NOMO-1 (cell line): ENCODE measurements around the gene PCDH17.
A peak's percentile ranks its signal among the peaks of the same experiment; 100 is the strongest.

Experiments used
- DNase-seq, 2 experiments: peaks; one replicate each; lab custom pipeline; 2025; ENCODE audit not compliant: unreplicated experiment in 2 of 2; lab: John Stamatoyannopoulos, UW

PCDH17 gene

DNA sequence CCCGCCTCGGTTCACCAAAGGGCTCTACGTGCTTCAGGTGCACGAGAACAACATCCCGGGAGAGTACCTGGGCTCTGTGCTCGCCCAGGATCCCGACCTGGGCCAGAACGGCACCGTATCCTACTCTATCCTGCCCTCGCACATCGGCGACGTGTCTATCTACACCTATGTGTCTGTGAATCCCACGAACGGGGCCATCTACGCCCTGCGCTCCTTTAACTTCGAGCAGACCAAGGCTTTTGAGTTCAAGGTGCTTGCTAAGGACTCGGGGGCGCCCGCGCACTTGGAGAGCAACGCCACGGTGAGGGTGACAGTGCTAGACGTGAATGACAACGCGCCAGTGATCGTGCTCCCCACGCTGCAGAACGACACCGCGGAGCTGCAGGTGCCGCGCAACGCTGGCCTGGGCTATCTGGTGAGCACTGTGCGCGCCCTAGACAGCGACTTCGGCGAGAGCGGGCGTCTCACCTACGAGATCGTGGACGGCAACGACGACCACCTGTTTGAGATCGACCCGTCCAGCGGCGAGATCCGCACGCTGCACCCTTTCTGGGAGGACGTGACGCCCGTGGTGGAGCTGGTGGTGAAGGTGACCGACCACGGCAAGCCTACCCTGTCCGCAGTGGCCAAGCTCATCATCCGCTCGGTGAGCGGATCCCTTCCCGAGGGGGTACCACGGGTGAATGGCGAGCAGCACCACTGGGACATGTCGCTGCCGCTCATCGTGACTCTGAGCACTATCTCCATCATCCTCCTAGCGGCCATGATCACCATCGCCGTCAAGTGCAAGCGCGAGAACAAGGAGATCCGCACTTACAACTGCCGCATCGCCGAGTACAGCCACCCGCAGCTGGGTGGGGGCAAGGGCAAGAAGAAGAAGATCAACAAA, 2.6 kb downstream of the PCDH17 start:
- no peak for DNase-seq

- DNase-seq, result no peak
Observed at GRCh38 chr13:57634839-57635165, 3.3 kb downstream of the PCDH17 start.

DNA sequence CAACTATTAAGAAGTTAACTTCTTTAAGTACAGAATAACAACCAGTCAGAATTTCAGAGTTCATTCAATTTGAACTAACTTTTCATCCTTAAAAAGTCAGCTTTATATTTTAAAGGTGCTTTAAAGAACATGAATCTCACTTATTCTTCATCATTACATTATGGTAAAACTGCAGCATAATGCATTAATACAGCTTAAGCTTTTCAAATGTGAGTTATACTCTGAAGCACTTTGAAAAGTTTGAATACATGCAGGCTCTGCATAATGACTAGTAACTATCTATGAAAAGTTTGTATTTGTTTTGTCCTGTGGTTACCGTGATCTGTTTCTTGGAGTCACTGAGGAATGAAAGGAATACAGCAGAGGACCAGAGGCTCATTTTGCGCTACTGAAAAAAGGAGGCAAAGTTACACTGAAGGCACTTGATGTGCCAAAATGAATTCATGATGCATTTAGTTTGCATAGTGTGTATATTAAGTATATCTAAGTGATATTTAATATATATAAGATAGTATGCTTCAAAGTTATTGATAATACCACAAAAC, 4.1 kb downstream of the PCDH17 start:
- DNase-seq, result no peak

DNA sequence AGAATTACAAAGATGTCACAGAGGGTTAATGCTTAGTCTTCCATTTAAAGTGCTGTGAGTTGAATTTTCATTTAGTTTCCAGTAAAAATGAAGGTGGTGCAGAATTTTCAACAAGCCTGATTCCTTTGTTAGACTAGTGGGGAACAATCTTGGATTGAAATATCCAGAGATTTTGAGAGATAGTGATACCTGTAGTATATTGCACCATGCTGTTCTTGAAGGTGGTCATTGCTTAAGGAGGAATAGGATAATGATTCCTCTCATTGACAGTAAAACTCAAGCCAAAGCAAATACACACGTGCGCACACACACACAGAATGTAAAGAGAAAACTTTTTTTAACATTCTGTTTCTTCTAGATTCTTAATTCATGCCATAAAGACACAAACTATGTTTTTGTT, 5.3 kb downstream of the PCDH17 start:
- DNase-seq, result no peak

GRCh38 chr13:57637515-57637914, 6.0 kb downstream of the PCDH17 start:
- no peak for DNase-seq

GRCh38 chr13:57638186-57638890, 6.8 kb downstream of the PCDH17 start:
- DNase-seq, result no peak

- DNase-seq, result peak in 1 of 2 experiments; percentile 3
Observed at GRCh38 chr13:57640607-57641006, 9.1 kb downstream of the PCDH17 start.

DNA sequence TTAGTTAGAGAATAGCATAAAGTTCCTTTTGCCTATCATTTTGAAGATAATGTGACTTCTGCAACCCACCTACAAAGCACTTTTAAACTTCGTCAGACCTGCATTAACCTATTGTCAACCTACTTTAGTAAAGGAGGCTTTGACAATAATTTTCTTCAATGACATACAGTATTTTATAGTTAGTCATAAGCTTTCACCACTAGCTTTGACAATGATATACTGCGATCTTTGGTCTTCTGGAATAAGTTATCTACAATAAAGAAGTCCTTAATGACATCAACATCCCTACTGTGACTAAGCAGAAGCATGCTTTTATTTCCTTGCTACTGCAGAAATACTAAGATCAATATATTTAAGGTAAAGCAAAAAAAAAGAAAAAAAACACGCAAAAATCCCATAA, 9.5 kb downstream of the PCDH17 start:
- no peak for DNase-seq

- DNase-seq, result no peak
Observed at GRCh38 chr13:57644106-57644505, 12.6 kb downstream of the PCDH17 start.

- DNase-seq, result no peak
Observed at GRCh38 chr13:57653229-57653989, 21.9 kb downstream of the PCDH17 start.

GRCh38 chr13:57665481-57665880, 33.9 kb downstream of the PCDH17 start:
- DNase-seq, result no peak

DNA sequence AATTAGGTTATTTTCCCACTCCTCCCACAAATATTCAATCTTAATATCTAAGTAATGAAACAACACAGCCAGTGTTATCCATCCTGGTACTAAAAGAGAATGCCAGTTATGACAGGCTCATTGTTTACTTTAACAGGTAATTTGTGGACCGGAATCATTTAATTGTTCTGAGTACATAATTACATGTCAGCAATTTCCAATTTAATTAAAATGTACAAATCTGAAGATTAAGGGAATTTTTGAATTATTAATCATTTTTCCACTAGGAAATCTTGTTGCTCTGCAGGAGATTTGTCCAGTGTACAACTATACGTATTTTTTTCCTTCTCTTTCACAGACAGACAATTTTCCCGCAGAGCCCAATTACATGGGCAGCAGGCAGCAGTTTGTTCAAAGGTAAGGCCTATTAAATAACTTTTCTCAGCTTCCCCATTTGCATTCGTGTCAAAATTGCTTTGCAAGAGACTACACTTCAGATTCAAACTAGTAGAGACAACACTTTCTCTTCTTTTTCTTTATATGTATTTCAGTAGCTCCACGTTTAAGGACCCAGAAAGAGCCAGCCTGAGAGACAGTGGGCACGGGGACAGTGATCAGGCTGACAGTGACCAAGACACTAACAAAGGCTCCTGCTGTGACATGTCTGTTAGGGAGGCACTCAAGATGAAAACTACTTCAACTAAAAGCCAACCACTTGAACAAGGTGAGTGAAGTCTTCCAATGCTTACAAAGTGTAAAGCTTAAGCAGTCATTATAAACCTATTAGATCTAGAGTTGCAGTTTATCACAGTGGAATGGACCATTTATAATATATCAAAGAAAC, 34.8 kb downstream of the PCDH17 start:
- no peak for DNase-seq

DNA sequence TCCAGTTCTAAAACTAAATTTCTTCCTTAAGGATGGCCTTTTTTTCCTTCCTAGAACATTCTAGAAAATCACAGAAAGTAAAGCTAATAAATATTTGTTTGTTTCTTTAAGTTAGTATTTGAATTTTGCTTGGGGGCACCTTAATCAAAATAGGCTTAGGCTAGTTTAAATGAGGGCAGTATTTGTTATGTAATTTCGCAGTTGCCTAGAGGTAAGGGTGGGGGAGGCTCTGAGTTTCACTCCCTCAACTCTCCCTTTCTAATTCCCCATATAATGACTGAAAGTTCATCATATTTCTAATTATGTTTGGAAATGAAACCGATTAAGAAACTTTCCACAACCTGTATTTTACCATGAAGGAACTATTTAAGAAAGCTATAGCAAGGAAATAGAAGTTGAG, 40.6 kb downstream of the PCDH17 start:
- DNase-seq, result no peak

GRCh38 chr13:57673197-57673596, 41.7 kb downstream of the PCDH17 start:
- DNase-seq, result no peak

DNA sequence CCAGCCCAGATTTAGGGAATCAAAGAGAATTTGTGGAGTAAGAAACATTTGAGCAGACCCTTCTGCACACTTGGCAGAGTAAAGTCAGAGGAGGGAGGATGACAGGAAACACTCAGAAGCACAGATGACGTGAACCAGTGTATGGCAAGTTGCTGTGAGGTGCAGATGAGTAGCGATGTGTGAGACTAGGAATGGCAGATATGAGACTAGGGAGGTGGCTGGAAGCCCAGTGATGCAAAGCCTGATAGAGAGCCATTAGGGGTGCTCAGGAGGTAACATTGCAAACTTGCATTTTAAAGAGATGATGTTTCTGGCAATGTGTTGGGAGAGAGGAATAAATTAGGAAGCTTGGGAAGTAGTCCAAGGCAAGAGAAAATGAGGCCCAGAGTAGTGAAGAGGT, 44.0 kb downstream of the PCDH17 start:
- no peak for DNase-seq

DNA sequence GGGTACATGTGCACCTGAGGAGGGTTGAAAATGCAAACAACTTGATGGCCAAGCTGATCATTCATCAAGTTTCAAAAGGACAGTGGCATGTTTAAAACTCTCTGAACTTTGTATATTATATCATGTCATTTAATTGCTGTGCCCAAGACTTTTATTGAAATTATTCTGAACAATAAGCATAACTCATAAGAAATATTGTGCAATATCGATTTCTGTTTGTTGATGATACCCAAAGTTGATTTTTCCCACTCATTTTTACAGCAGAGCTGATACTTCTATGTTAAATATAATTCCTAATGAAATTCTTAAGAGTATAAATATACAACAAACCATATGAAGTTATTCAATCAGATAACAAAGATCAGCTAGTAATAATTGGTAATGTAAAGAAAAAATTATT, 49.1 kb downstream of the PCDH17 start:
- DNase-seq, result no peak

DNA sequence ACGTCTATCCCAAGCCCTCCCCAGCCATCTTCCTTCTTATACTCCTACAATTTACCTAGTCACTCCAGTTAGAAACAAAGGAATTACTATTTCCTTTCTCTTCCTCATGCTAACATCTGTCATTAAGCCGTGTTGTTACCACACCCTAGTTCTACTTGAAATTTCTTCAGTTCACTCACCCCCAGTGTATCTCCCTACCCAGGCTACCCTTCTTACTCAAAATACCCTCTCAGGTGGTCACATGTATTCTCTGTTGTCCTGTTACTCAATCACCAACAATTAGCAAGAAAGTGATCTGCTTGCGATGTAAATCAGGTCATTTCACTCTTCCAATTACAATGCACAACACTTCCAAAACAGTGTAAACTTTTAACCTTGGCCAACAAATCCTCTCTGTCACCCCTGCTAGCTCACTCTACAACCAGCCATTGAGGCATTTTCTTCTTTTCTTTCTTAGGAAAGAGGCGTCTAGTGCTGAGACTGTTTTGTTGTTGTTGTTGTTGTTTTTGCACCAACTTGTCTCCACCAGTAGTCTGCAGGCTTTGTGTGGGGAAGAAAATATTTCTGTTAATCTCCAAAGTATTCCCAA, 50.7 kb downstream of the PCDH17 start:
- no peak for DNase-seq

DNA sequence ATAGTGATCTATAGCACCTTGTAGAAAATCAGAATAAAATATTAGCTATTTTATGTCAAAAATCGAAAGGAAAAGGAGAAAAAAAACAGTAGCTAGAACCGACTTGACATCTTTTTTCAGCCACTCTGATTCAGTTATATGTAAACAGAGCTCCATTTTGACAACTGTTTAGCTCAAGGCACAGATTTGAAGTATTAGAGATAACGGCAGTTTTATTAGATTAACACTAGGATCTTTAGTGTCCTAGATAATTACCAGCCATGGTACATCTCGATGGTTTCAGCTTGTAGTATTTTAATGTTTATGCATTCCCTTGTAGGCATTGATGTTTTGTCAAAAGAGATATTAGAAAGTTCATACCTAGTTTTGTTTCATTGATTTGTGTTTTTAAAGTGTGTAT, 67.3 kb downstream of the PCDH17 start:
- DNase-seq, result no peak

GRCh38 chr13:57704031-57704430, 72.5 kb downstream of the PCDH17 start:
- no peak for DNase-seq

- DNase-seq, result no peak
Observed at GRCh38 chr13:57716295-57716694, 84.8 kb downstream of the PCDH17 start.
